Prostate gland (tissue), 2 donors: Measurements from ENCODE around the gene RAD51B.

ENCODE experiments used
- CTCF ChIP-seq, 4 experiments: fragments of 200-600 bp in 2 of 4; fragments of 450-650 bp in 2 of 4; sonication (generic) in 2 of 4; IDR thresholded peaks; 1 replicate in 3 of 4; 2 replicates in 1 of 4; pipeline ENCODE4 v1.5.1; 2016 to 2019; ENCODE audit warnings: antibody characterized with exemption in 4 of 4, mild to moderate bottlenecking in 2 of 4, moderate library complexity in 2 of 4
- POLR2A ChIP-seq: fragments of 450-650 bp; IDR thresholded peaks from one replicate; pipeline ENCODE4 v1.6.1; 2016; ENCODE audit warnings: antibody characterized with exemption, mild to moderate bottlenecking

DNA sequence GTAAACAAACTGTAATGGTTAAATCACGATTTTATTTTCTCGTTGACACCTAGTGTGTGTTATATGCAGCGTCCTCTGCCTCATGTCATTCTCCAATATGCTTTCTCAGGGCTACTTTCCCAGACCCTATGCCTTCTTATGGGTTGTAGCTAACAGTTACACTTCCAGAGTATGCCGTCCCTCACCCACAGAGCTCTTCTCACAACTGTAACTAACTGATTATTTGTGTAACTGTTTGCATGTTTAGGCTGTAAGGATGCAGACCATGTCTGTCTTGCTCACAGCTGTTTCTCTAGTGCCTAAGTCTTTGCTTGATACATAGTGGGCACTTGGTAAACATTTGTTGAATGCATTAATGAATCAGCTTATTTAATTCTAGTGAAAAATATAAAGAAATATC is 555.8 kb downstream of the RAD51B start:
- no peak for TF ChIP-seq CTCF (IDR thresholded peaks at IDR 0.05)
- no peak for TF ChIP-seq POLR2A
